CD14-positive monocyte (primary cell): ENCODE results near the gene KCNT1. TPM values are rescaled to one million over a fixed set of nuclear protein-coding genes. Genes with fewer than 3 reads are reported as not detected.

ENCODE experiments used
- DNase-seq, 3 donors: peaks; one replicate each; pipeline ENCODE4 v3.0.0-alpha.2; 2011 to 2022
- H2AFZ ChIP-seq: 2 replicates; pipeline ENCODE4 v1.6.0; 2012; ENCODE audit warnings: mild to moderate bottlenecking, low read depth, low read length, inconsistent platforms; ENCODE audit not compliant: insufficient read depth, poor library complexity, severe bottlenecking
- H3K27ac ChIP-seq, 2 donors: 1 replicate in 1 of 2; 2 replicates in 1 of 2; pipeline ENCODE4 v1.5.1; 2012 to 2013; ENCODE audit warnings: low read length in 2 of 2, control low read depth in 1 of 2, inconsistent platforms in 1 of 2, low read depth in 1 of 2, mild to moderate bottlenecking in 1 of 2
- H3K27me3 ChIP-seq, 2 donors: one replicate each; pipeline versions ENCODE4 v1.6.0 to v1.6.1; 2011 to 2013; ENCODE audit warnings: low read length in 2 of 2; ENCODE audit not compliant: control insufficient read depth in 2 of 2, insufficient read depth in 2 of 2
- H3K36me3 ChIP-seq, 2 donors: replicated peaks in 1 of 2; 1 replicate in 1 of 2; 2 replicates in 1 of 2; pipeline versions ENCODE4 v1.5.1 to v1.6.1; 2012 to 2013; ENCODE audit warnings: low read length in 2 of 2, control low read depth in 1 of 2, inconsistent platforms in 1 of 2, mild to moderate bottlenecking in 1 of 2; ENCODE audit not compliant: insufficient read depth in 2 of 2, control insufficient read depth in 1 of 2
- H3K4me1 ChIP-seq, 2 donors: 1 replicate in 1 of 2; 2 replicates in 1 of 2; pipeline versions ENCODE4 v1.5.1 to v1.6.1; 2012 to 2013; ENCODE audit warnings: low read length in 2 of 2, control low read depth in 1 of 2, inconsistent platforms in 1 of 2, mild to moderate bottlenecking in 1 of 2, moderate library complexity in 1 of 2; ENCODE audit not compliant: insufficient read depth in 2 of 2, control insufficient read depth in 1 of 2
- H3K4me2 ChIP-seq: replicated peaks from 2 replicates; pipeline ENCODE3; 2012; ENCODE audit warnings: low read length, moderate library complexity, mild to moderate bottlenecking; ENCODE audit not compliant: poor library complexity, severe bottlenecking; ENCODE audit errors: extremely low read depth
- H3K4me3 ChIP-seq, 3 experiments: fragments of 200-600 bp in 1 of 3; sonication (generic) in 1 of 3; replicated peaks in 1 of 3; 1 replicate in 2 of 3; 2 replicates in 1 of 3; pipeline ENCODE4 v1.5.1; 2011 to 2013; ENCODE audit warnings: low read length in 3 of 3, mild to moderate bottlenecking in 3 of 3, control low read depth in 2 of 3, low read depth in 2 of 3, inconsistent platforms in 1 of 3, moderate library complexity in 1 of 3
- H3K79me2 ChIP-seq: 2 replicates; pipeline ENCODE4 v1.6.0; 2012; ENCODE audit warnings: mild to moderate bottlenecking, control low read depth, inconsistent platforms, low read length, moderate library complexity; ENCODE audit not compliant: insufficient read depth
- H3K9ac ChIP-seq: 2 replicates; pipeline ENCODE4 v1.6.0; 2017; ENCODE audit warnings: low read length, mild to moderate bottlenecking; ENCODE audit not compliant: insufficient read depth, poor library complexity, severe bottlenecking
- H3K9me3 ChIP-seq, 2 donors: replicated peaks in 1 of 2; 1 replicate in 1 of 2; 2 replicates in 1 of 2; pipeline versions ENCODE4 v1.5.1 to v1.6.1; 2012 to 2013; ENCODE audit warnings: low read length in 2 of 2, control low read depth in 1 of 2; ENCODE audit not compliant: control insufficient read depth in 1 of 2, insufficient read depth in 1 of 2
- H4K20me1 ChIP-seq: 2 replicates; pipeline ENCODE4 v1.6.0; 2012; ENCODE audit warnings: mild to moderate bottlenecking, low read length, control low read depth, moderate library complexity; ENCODE audit not compliant: insufficient read depth
- H3K27ac Mint-ChIP-seq, 7 donors: one replicate each; pipeline ENCODE4 v1.8.0; 2020; ENCODE audit warnings: mild to moderate bottlenecking in 7 of 7, mixed read lengths in 7 of 7, moderate library complexity in 6 of 7, inconsistent platforms in 2 of 7
- H3K27me3 Mint-ChIP-seq, 3 donors: one replicate each; pipeline ENCODE4 v1.8.0; 2021 to 2022; ENCODE audit warnings: low read depth in 3 of 3, mild to moderate bottlenecking in 3 of 3, mixed read lengths in 3 of 3, moderate library complexity in 3 of 3, inconsistent platforms in 1 of 3
- H3K36me3 Mint-ChIP-seq, 2 donors: one replicate each; pipeline ENCODE4 v1.8.0; 2020; ENCODE audit warnings: mixed read lengths in 2 of 2, inconsistent platforms in 1 of 2, mild to moderate bottlenecking in 1 of 2
- H3K4me1 Mint-ChIP-seq: one replicate; pipeline ENCODE4 v1.8.0; 2020; ENCODE audit warnings: mild to moderate bottlenecking, mixed read lengths
- H3K4me3 Mint-ChIP-seq, 2 donors: one replicate each; pipeline ENCODE4 v1.8.0; 2020; ENCODE audit warnings: mild to moderate bottlenecking in 2 of 2, mixed read lengths in 2 of 2, moderate library complexity in 1 of 2
- H3K9me3 Mint-ChIP-seq, 7 donors: one replicate each; pipeline ENCODE4 v1.8.0; 2020 to 2022; ENCODE audit warnings: mixed read lengths in 7 of 7, mild to moderate bottlenecking in 6 of 7, moderate library complexity in 6 of 7, inconsistent platforms in 2 of 7
- WGBS: methylation state at CpG from one replicate; pipeline ENCODE4 v1.1.5; 2013; ENCODE audit warnings: missing lambda C conversion rate; ENCODE audit not compliant: insufficient coverage; 5-methylcytosine and 5-hydroxymethylcytosine counted together
- intact Hi-C, 2 donors: fragments of 100-400 bp; cut with micrococcal nuclease; formaldehyde crosslinking; loops; one replicate each; pipeline versions ENCODE4 v1.15.0 to v1.15.1; 2023
- polyA plus RNA-seq, 3 donors: library from polyadenylated mRNA; depleted of rRNA in 1 of 3; unstranded in 2 of 3; stranded (reverse) in 1 of 3; fragments of 300-500 nt in 2 of 3; fragments of >200 nt in 1 of 3; fragmentation: Illumina TruSeq in 2 of 3; gene quantifications; 1 replicate in 2 of 3; 2 replicates in 1 of 3; pipeline ENCODE4 v1.2.3, GENCODE V29; 2012 to 2021
- TF ChIP-seq, protein P1 (sequence below): fragments of 200-600 bp; IDR thresholded peaks from one replicate; pipeline ENCODE4 v1.8.0; 2022; ENCODE audit warnings: antibody characterized with exemption, mild to moderate bottlenecking

KCNT1 gene
- polyA plus RNA-seq, 3 donors = not detected

DNA sequence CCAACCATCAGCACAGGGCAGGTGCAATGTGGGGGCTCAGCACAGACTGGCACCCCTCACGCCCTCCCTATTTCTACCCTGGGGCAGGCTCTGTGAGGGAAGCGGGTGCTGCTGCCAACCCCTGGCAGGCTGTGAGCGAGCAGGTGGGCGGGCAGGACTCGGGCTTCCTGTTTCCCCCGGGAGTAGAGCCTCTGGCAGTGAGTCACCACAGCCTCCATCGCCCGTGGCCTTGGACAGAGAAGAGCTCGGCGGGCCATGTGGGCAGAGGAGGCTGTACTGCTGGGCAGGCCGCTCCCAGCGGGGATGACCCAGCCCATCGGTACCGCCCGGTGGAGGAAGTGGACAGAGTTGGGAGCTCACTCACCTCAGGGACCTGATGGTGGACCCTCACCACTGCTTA lies 16.6 kb downstream of the KCNT1 start:
- Histone ChIP-seq H3K9me3 (no peaks in the 10 kb centered on the region), H3K27me3 (peaks cover 2 to 21% of the 10 kb centered on the region in 2 donors), H3K4me3 (no peak overlapping the region), H3K79me2 (no peaks in the 10 kb centered on the region), H3K4me1 (no peaks in the 10 kb centered on the region), H3K9ac (no peak overlapping the region), H4K20me1 (no peaks in the 10 kb centered on the region), H3K4me2 (no peak overlapping the region), H3K36me3 (no peaks in the 10 kb centered on the region), H3K27ac (no peak overlapping the region), H2AFZ (no peak overlapping the region)
- Mint-ChIP-seq H3K4me1 (no peaks in the 10 kb centered on the region), H3K27me3 (peaks cover 22 to 27% (median 23%) of the 10 kb centered on the region in 3 donors), H3K27ac (peak overlapping the region in 1 of 7 donors; percentile 13), H3K9me3 (peaks cover 0 to 7% (median 0%) of the 10 kb centered on the region in 7 donors), H3K36me3 (no peaks in the 10 kb centered on the region), H3K4me3 (no peak overlapping the region)
- no peak for DNase-seq
- intact Hi-C loops = no loop called here
- TF ChIP-seq, protein P1, sequence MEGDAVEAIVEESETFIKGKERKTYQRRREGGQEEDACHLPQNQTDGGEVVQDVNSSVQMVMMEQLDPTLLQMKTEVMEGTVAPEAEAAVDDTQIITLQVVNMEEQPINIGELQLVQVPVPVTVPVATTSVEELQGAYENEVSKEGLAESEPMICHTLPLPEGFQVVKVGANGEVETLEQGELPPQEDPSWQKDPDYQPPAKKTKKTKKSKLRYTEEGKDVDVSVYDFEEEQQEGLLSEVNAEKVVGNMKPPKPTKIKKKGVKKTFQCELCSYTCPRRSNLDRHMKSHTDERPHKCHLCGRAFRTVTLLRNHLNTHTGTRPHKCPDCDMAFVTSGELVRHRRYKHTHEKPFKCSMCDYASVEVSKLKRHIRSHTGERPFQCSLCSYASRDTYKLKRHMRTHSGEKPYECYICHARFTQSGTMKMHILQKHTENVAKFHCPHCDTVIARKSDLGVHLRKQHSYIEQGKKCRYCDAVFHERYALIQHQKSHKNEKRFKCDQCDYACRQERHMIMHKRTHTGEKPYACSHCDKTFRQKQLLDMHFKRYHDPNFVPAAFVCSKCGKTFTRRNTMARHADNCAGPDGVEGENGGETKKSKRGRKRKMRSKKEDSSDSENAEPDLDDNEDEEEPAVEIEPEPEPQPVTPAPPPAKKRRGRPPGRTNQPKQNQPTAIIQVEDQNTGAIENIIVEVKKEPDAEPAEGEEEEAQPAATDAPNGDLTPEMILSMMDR = no peak
- WGBS = 61% methylated on average over 14 of the region's 15 CpGs

DNA sequence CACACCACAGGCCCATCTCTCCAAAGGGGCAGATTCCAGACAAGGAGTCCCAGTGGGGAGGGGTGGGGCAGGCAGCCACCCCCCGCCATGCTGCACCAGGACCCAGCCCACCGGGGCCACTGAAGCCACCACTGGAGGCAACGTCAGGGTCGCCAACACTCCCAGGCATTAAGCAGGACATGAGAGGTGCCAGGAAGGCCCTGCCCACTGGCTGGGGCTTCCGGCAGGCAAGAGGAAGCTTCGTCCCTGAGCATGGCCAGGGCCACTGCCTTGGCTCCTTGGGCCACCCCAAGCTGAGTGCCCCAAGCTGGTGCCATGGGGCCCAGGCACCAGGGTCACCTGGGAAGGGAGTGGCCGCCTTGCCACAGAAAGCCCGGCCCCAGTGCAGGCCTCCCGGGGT lies 17.5 kb downstream of the KCNT1 start:
- H3K4me3 ChIP-seq = no peak overlapping the region
- peaks cover 2 to 18% of the 10 kb centered on the region in 2 donors for H3K27me3 ChIP-seq
- no peaks in the 10 kb centered on the region for H3K36me3 ChIP-seq
- WGBS = 83% methylated on average over 8 of the region's 9 CpGs
- intact Hi-C loops = no loop called here
- no peaks in the 10 kb centered on the region for H3K4me1 Mint-ChIP-seq
- no peak overlapping the region for H3K4me3 Mint-ChIP-seq
- H3K9me3 ChIP-seq = no peaks in the 10 kb centered on the region
- DNase-seq = no peak
- no peaks in the 10 kb centered on the region for H4K20me1 ChIP-seq
- peaks cover 0 to 7% (median 0%) of the 10 kb centered on the region in 7 donors for H3K9me3 Mint-ChIP-seq
- no peak overlapping the region for H3K27ac ChIP-seq
- no peak overlapping the region for H3K4me2 ChIP-seq
- H3K36me3 Mint-ChIP-seq = no peaks in the 10 kb centered on the region
- TF ChIP-seq, protein P1 = no peak
- H3K27ac Mint-ChIP-seq = peak overlapping the region in 1 of 7 donors; percentile 20
- H3K4me1 ChIP-seq = no peaks in the 10 kb centered on the region
- no peak overlapping the region for H3K9ac ChIP-seq
- H3K79me2 ChIP-seq = no peaks in the 10 kb centered on the region
- peaks cover 18 to 22% (median 19%) of the 10 kb centered on the region in 3 donors for H3K27me3 Mint-ChIP-seq
- H2AFZ ChIP-seq = no peak overlapping the region
